Keratinocyte (primary cell): ENCODE data around the gene PIK3CD. TPM values are rescaled to one million over a fixed set of nuclear protein-coding genes. Genes with fewer than 3 reads are reported as not detected.

ENCODE experiments used
- DNase-seq: peaks from one replicate; pipeline ENCODE4 v3.0.0-alpha.2; 2011; ENCODE audit warnings: low read depth, missing footprints, low spot score
- FAIRE-seq: peaks from 2 replicates; lab custom pipeline; 2011; peaks lifted over from hg19 to GRCh38; lab: Jason Lieb, UNC
- H2AFZ ChIP-seq: 2 replicates; pipeline ENCODE4 v1.6.0; 2012; ENCODE audit warnings: low read length, control low read depth, inconsistent platforms; ENCODE audit not compliant: control insufficient read depth
- H3K27ac ChIP-seq: 2 replicates; pipeline ENCODE4 v1.5.1; 2011; ENCODE audit warnings: low read length; ENCODE audit not compliant: control insufficient read depth, insufficient read depth
- H3K27me3 ChIP-seq: 3 replicates; pipeline ENCODE4 v1.6.0; 2011; ENCODE audit warnings: low read length; ENCODE audit not compliant: control insufficient read depth, insufficient read depth; ENCODE audit errors: extremely low read depth
- H3K36me3 ChIP-seq, 2 experiments: 2 replicates in 1 of 2; 3 replicates in 1 of 2; pipeline ENCODE4 v1.5.1; 2011; ENCODE audit warnings: low read length in 2 of 2, mild to moderate bottlenecking in 1 of 2; ENCODE audit not compliant: control insufficient read depth in 2 of 2, insufficient read depth in 2 of 2; ENCODE audit errors: extremely low read depth in 1 of 2
- H3K4me1 ChIP-seq: 3 replicates; pipeline ENCODE4 v1.5.1; 2011; ENCODE audit warnings: low read length; ENCODE audit not compliant: control insufficient read depth, insufficient read depth; ENCODE audit errors: extremely low read depth
- H3K4me2 ChIP-seq: 3 replicates; pipeline ENCODE4 v1.6.0; 2011; ENCODE audit warnings: low read depth, low read length; ENCODE audit not compliant: control insufficient read depth, insufficient read depth; ENCODE audit errors: extremely low read depth
- H3K4me3 ChIP-seq, 3 experiments: fragments of 200-600 bp in 1 of 3; sonication (generic) in 1 of 3; 2 replicates in 2 of 3; 3 replicates in 1 of 3; pipeline ENCODE4 v1.5.1; 2011 to 2016; ENCODE audit warnings: low read length in 3 of 3, mild to moderate bottlenecking in 3 of 3, control low read depth in 2 of 3, inconsistent platforms in 1 of 3, low read depth in 1 of 3, mixed read lengths in 1 of 3, mixed run types in 1 of 3, moderate library complexity in 1 of 3; ENCODE audit not compliant: control insufficient read depth in 2 of 3, insufficient read depth in 2 of 3; ENCODE audit errors: extremely low read depth in 1 of 3
- H3K79me2 ChIP-seq: 2 replicates; pipeline ENCODE4 v1.6.0; 2012; ENCODE audit warnings: low read length; ENCODE audit not compliant: control insufficient read depth, insufficient read depth
- H3K9ac ChIP-seq: 3 replicates; pipeline ENCODE4 v1.6.0; 2011; ENCODE audit warnings: low read length; ENCODE audit not compliant: control insufficient read depth, insufficient read depth; ENCODE audit errors: extremely low read depth
- H3K9me1 ChIP-seq: 3 replicates; pipeline ENCODE4 v1.6.0; 2011; ENCODE audit warnings: low read length; ENCODE audit not compliant: control insufficient read depth, insufficient read depth; ENCODE audit errors: extremely low read depth
- H3K9me3 ChIP-seq: 2 replicates; pipeline ENCODE4 v1.5.1; 2012; ENCODE audit warnings: low read depth, low read length; ENCODE audit not compliant: control insufficient read depth
- H4K20me1 ChIP-seq: 3 replicates; pipeline ENCODE4 v1.6.0; 2011; ENCODE audit warnings: low read length; ENCODE audit not compliant: control insufficient read depth, insufficient read depth; ENCODE audit errors: extremely low read depth
- CTCF ChIP-seq, 3 experiments: IDR thresholded peaks in 1 of 3; conservative IDR thresholded peaks in 1 of 3; optimal IDR thresholded peaks in 1 of 3; 2 replicates in 2 of 3; 3 replicates in 1 of 3; pipeline versions ENCODE3 to v1.5.1; 2011; ENCODE audit warnings: low read length in 3 of 3, mild to moderate bottlenecking in 3 of 3, moderate library complexity in 2 of 3, control low read depth in 1 of 3, inconsistent platforms in 1 of 3; ENCODE audit not compliant: insufficient read depth in 2 of 3; ENCODE audit errors: extremely low read depth in 1 of 3
- EZH2 ChIP-seq: IDR thresholded peaks from one replicate; pipeline ENCODE4 v1.6.1; 2012; ENCODE audit warnings: inconsistent platforms, mild to moderate bottlenecking, low read length, moderate library complexity
- dilution Hi-C: fragments of 300-500 bp; cut with MboI; formaldehyde crosslinking; loops from one replicate; pipeline ENCODE4 v1.7.0; 2020; ENCODE audit warnings: low sequenced_read_pairs; ENCODE audit not compliant: extremely low pct_ligation_motif_present
- polyA plus RNA-seq, 5 experiments: library from polyadenylated mRNA; depleted of rRNA in 3 of 5; stranded (reverse) in 3 of 5; stranded (forward) in 1 of 5; unstranded in 1 of 5; fragments of >200 nt; gene quantifications; 1 replicate in 1 of 5; 2 replicates in 3 of 5; 3 replicates in 1 of 5; pipeline versions ENCODE4 v1.2.1 to v1.2.3, GENCODE V29; 2011 to 2012; ENCODE audit warnings: missing spikeins in 2 of 5, low read depth in 1 of 5, low replicate concordance in 1 of 5

Gene PIK3CD
- polyA plus RNA-seq, 1 donor (not counting 4 experiments of a cell fraction or from before 2014, with no cell fraction given) = 7.8 TPM

DNA sequence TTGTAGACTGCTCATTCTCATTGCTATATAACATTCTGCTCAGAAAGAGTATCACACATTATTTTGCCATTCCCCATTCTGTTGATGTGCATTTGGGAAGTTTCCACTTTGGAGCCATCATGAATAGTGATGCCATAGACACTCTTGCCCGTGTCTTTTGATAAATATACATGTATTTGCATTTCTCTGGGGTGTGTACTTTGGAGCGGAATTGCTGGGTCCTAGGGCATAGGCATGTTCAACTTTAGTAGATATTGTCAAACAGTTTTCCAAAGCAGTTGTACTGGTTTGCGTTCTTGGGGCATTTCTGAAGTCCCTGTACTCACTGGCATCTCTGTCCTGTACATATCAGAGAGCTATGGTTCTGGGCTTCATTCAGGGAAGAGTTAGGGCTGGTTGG, 52.1 kb downstream of the PIK3CD start:
- no peaks in the 10 kb centered on the region for H4K20me1 ChIP-seq
- DNase-seq = no peak
- TF ChIP-seq CTCF (optimal IDR thresholded peaks at IDR 0.05 in 1 of 3, IDR thresholded peaks at IDR 0.05 in 1 of 3, conservative IDR thresholded peaks at IDR 0.05 in 1 of 3; ENCODE audit: extremely low read depth in 1 of 3, insufficient read depth in 2 of 3, low read length in 3 of 3) (no peak), EZH2 (no peak)
- no peaks in the 10 kb centered on the region for H3K36me3 ChIP-seq
- H3K27me3 ChIP-seq = no peaks in the 10 kb centered on the region
- H2AFZ ChIP-seq = no peak overlapping the region
- H3K9ac ChIP-seq = no peak overlapping the region
- dilution Hi-C loops = no loop called here
- no peaks in the 10 kb centered on the region for H3K9me3 ChIP-seq
- H3K27ac ChIP-seq = no peak overlapping the region
- no peaks in the 10 kb centered on the region for H3K9me1 ChIP-seq
- H3K4me2 ChIP-seq = no peak overlapping the region
- peaks cover 46% of the 10 kb centered on the region for H3K4me1 ChIP-seq
- H3K79me2 ChIP-seq = peaks cover 21% of the 10 kb centered on the region
- no peak overlapping the region for H3K4me3 ChIP-seq
- FAIRE-seq = no peak

DNA sequence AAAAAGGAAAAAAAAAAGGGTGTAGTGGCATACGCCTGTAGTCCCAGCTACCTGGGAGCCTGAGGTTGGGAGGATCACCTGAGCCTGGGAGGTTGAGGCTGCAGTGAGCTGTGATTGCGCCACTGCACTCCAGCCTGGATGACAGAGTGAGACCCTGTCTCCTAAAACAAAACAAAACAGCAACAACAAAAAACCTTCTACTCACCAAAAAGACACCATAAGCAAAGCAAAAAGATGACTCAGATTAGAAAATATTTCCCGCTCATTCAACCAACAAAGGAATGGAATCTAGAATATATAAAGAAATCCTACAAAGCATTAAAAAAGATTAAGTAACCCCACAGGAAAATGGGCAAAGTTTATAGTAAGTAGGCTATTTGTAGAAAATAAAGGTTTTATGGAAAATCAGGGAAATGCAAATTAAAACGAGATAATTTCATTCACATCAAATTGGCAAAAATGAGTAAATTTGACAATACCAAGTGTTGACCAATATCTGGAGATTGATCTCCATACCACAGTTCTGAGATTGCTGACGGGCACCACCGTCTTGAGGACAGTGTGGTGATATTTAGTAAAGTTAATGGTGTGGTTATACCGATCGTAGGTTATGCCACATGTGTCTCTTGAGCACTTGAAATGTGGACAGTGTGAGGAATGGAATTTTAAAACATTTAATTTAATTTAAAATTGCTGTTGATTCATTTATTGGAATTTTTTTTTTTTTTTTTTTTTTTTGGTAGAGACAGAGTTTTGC, 54.0 kb downstream of the PIK3CD start:
- dilution Hi-C loops = no loop called here

More for the DNA sequence above, 54.0 kb downstream of the PIK3CD start:
- TF ChIP-seq CTCF (optimal IDR thresholded peaks at IDR 0.05 in 1 of 3, IDR thresholded peaks at IDR 0.05 in 1 of 3, conservative IDR thresholded peaks at IDR 0.05 in 1 of 3; ENCODE audit: extremely low read depth in 1 of 3, insufficient read depth in 2 of 3, low read length in 3 of 3) = no peak
- no peak for TF ChIP-seq EZH2
- DNase-seq = no peak
- Histone ChIP-seq H3K4me1 (peaks cover 29% of the 10 kb centered on the region), H3K9me3 (no peaks in the 10 kb centered on the region), H3K27me3 (no peaks in the 10 kb centered on the region), H3K4me3 (no peak overlapping the region), H3K4me2 (no peak overlapping the region), H3K79me2 (peaks cover 21% of the 10 kb centered on the region), H4K20me1 (no peaks in the 10 kb centered on the region), H3K9ac (no peak overlapping the region), H3K36me3 (peaks cover 0 to 4% of the 10 kb centered on the region in 2 experiments), H2AFZ (no peak overlapping the region), H3K9me1 (no peaks in the 10 kb centered on the region), H3K27ac (no peak overlapping the region)
- FAIRE-seq = no peak
